RPMI8226 (cell line): Measurements from ENCODE around the gene DARS1.
"Not testable (repeated sequence)": the region's sequence is repeated elsewhere in the genome, so short reads cannot be mapped to it uniquely, and the experiment has no call there.

Experiments
- DNase-seq: peaks from one replicate; pipeline ENCODE4 v3.0.0-alpha.2; 2015

DARS1 gene

GRCh38 chr2:135975702-135976101 is 9.7 kb downstream of the DARS1 start:
- no peak for DNase-seq

DNA sequence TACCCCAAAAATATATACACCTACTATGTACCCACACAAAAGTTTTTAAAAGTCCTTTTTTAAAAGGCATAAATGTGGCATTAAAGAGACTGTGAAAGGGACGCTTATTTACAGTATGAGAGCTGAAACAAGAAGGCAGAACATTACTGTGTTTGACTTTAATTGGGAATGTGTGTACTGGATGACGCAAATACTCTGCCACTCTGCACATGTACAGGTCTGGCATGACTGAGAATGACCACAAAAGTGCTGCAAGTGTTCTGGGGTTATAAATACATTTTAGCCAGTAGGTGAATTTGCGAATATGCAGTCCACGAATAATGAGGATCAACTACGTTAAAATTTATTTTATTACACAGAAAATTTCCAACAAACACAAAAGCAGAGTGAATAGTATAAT is 11.4 kb downstream of the DARS1 start:
- no peak for DNase-seq

DNA sequence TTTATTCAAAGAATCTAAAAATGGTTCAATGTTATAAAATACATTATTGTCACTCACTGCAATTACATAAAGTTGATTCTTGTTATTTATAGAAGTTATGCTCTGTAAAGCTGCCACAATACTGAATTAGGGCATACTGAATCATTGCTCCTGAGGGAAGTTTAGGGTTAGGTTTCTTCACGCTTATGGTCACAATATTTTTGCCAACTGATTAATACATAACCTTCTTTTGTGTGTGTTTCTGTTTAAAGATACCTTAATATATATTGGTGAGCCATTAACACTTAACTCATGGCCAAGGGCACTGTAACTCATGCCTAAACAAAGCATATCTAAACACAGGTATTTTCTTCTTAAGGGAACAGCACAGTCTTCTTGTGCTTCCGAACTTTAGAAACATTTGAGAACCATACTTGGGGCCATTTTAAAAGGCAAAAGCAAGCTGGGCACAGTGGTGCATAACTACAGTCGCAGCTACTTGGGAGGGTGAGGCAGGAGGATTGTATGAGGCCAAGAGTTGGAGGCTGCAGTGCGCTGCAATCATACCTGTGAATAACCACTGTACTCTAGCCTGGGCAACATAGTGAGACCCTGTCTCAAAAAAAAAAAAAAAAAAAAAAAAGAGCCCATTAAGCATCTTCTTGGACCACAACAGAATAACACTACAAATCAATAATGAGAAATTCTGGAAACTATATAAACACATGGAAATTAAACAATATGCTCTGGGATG is 15.6 kb downstream of the DARS1 start:
- DNase-seq, result no peak

DNA sequence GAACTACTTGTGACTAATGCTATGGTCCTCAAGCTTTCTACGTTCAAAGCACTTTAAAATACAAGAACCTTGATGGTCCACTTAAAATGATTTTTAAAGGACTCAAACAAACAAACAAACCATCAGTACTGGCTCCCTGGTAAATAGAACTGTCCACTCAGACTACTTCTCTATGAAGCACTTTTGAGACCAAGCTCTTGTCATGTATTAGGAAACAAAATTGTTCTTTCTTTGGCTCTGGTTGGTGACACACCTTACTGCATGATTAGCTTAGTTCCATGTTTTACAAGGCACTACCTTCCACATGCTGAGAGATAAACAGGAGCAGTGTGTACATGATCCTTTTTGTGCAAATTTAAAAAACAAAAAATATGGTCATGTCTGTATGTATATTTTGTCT is 19.7 kb downstream of the DARS1 start:
- DNase-seq, result no peak

GRCh38 chr2:135964404-135964803 is 21.0 kb downstream of the DARS1 start:
- DNase-seq, result not testable (repeated sequence)

DNA sequence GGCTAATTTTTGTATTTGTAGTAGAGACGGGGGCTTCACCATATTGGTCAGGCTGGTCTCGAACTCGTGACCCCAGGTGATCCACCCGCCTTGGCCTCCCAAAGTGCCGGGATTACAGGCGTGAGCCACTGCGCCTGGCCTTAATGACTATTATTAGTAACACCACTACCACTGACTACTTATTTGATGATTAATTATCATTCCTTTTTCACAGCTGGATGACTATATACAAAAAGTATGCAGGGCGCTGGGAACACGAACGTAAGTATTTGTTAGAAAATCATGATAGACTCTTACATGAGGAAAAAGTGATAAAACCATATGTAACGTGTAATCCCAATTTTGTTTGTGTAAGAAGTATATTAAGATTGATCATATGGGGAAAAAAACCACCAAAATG is 21.6 kb downstream of the DARS1 start:
- no peak for DNase-seq

- DNase-seq, result no peak
Measured at GRCh38 chr2:135962366-135963123, 22.9 kb downstream of the DARS1 start.

DNA sequence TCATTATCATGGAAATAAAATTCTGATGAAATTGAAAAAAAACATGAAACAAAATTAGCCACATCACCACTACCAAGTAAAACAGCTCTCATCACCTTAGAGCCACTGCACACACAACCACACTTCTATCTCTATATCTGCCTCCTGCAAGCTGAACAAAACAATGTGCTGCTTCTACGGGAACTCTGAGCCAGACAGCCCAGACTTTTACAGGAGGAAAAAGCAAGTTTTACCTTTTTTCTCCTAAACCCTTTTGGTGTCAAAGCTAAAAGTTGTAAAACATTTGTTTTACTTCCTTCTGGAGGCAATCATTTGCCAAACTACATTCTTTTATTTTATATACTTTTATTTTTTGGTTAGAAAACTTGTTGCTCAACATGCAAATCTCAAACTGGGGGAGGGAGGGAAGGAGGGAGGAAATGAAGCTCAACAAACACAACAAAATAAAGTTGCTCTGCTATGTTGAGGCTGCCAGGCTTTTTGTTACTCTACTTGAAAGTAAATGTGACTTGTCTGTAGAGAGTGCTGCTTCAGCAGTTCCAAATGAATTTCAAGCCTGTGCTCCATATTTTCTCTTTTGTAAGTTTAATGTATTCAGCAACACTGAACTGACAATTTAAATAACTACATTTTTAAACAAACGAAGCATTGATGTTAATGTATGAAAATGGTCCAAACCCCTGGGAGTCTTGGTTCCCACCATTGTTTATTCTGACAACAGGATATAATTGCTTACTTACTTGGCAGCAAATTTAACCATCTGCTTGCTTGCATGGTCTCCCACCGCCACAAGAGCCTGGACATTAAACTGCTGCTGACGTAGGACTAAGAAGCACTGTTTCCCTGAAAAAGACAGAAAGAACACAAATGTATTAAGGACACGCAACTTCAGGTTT is 24.5 kb downstream of the DARS1 start:
- DNase-seq, result no peak

- no peak for DNase-seq
Measured at GRCh38 chr2:135960150-135960549, 25.3 kb downstream of the DARS1 start.

DNA sequence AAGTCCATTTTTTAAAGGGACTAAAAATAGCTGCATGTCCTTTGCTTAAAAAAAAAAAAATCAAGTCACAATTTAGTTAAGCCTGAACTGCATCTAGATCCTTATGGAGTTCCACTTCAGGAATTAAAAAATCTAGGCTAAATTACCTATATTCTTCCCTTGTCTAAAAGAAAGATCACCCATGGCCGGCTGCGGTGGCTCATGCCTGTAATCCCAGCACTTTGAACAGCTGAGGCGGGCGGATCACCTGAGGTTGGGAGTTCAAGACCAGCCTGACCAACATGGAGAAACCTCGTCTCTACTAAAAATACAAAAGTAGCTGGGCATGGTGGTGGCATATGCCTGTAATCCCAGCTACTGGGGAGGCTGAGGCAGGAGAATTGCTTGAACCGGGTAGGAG is 26.5 kb downstream of the DARS1 start:
- not testable (repeated sequence) for DNase-seq

GRCh38 chr2:135954020-135954601 is 31.3 kb downstream of the DARS1 start:
- DNase-seq, result no peak

GRCh38 chr2:135952891-135953290 is 32.5 kb downstream of the DARS1 start:
- no peak for DNase-seq

- no peak for DNase-seq
Measured at GRCh38 chr2:135951041-135951583, 34.3 kb downstream of the DARS1 start.

GRCh38 chr2:135949451-135950234 is 35.8 kb downstream of the DARS1 start:
- no peak for DNase-seq

DNA sequence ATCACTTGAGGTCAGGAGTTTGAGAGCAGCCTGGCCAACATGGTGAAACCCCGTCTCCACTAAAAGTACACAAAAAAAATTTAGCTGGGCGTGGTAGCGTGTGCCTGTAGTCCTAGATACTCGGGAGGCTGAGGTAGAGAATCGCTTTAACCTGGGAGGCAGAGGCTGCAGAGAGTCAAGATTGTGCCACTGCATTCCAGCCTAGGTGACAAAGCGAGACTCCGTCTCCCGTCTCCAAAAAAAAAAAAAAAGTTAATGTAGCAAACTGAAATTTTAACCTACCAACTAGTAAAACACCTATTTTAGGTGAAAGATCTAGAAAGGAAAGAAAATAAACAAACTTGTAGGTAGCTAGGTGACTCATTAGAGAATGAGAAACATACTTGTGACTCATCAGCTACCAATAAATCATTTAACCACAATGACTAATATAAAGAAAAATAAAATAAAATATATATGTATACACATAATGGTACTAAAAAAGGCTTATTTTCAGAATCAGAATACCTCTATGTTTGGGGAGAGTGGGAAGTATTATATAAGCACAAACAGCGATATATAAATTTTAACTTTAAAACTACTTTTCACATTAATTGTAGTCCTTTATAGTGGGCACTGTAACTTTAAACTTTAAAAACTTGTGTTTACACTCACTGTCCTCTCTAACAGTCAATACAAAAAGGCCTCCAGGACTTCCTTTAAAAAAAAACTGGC is 36.6 kb downstream of the DARS1 start:
- DNase-seq, result no peak

- DNase-seq, result no peak
Measured at GRCh38 chr2:135948141-135948540, 37.3 kb downstream of the DARS1 start.

DNA sequence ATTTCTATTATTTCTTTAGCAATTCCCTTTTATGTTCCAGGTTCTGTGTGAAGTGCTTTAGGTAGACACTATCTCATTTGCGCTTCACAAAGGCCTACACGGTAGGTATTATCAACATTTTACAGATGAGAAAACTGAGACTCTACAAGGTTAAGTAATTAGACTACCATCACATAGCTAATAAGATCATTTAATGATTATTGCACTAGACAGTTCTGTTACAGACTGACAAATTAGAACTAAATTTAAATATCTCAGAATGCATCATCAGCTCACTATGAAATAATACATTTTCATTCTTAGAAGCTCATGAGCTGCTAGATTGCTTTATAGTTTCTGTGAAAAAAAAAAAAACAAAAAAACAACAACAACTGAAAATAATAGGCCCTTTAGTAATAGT is 37.9 kb downstream of the DARS1 start:
- DNase-seq, result no peak

DNA sequence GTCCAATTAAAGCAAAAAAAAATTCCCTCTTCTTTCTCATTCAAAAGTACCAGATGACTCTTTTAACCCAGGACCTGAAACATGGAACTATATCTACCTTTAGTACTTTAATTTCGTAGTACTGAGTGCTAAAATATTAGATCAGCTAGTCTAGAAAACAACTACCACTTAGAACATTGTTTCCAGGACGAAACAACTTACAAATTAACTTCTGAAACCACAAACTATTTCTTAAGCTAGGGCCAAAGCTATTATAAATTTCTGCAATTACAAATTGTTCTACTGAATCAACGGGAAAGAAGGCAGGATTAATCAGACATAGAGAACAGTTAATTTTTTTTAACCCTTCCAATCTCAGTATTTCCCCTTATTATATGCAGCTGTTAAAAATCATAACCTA is 39.9 kb downstream of the DARS1 start:
- DNase-seq, result no peak

- DNase-seq, result no peak
Measured at GRCh38 chr2:135944625-135945024, 40.8 kb downstream of the DARS1 start.

- DNase-seq, result no peak
Measured at GRCh38 chr2:135942936-135943688, 42.3 kb downstream of the DARS1 start.

- DNase-seq, result no peak
Measured at GRCh38 chr2:135936524-135936923, 48.9 kb downstream of the DARS1 start.
